Activated naive CD4-positive, alpha-beta T cell treated with anti-CD3 and anti-CD28 coated beads, Interleukin-2, amount 10 ng/mL, durations not matched to agents 7 days and 5 days (primary cell): ENCODE data around the gene TMEM247.

Source experiments
- CTCF ChIA-PET: fragments of 350-600 bp; sonication (Branson Sonifier 250); formaldehyde crosslinking; loops from one replicate; lab custom pipeline; 2021; ENCODE audit warnings: antibody characterized with exemption; lab: Charles Lee
- DNase-seq: peaks from one replicate; pipeline ENCODE4 v3.0.0-alpha.2; 2020
- H3K27ac Mint-ChIP-seq: one replicate; pipeline ENCODE4 v1.8.0; 2021; ENCODE audit warnings: mild to moderate bottlenecking, moderate library complexity, mixed read lengths
- H3K27me3 Mint-ChIP-seq: one replicate; pipeline ENCODE4 v1.8.0; 2021; ENCODE audit warnings: mild to moderate bottlenecking, mixed read lengths
- H3K36me3 Mint-ChIP-seq: one replicate; pipeline ENCODE4 v1.8.0; 2021; ENCODE audit warnings: mixed read lengths
- H3K4me1 Mint-ChIP-seq: one replicate; pipeline ENCODE4 v1.8.0; 2021; ENCODE audit warnings: mixed read lengths
- H3K4me3 Mint-ChIP-seq: one replicate; pipeline ENCODE4 v1.8.0; 2021; ENCODE audit warnings: mild to moderate bottlenecking, moderate library complexity, mixed read lengths
- H3K9me3 Mint-ChIP-seq: one replicate; pipeline ENCODE4 v1.8.0; 2021; ENCODE audit warnings: mixed read lengths

TMEM247 gene

DNA sequence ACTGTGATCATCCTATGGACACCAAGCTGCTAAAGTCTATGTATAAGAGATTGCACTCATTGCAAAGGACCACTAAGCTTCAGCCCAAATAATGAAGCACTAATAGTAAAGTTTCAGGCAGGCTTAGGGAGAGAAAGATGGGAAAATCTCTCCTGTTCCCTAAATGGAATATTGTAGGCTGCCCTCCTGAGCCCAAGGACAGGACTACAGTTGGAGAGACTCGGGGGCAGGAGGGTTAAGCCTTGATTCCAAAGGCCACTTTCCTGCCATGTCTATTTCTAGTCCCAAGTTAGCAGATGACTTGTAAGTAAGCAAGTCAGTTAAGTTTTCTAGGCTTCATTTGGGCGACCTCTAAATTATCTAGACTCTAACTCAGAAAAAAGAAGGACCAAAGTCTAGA lies 9.0 kb downstream of the TMEM247 start:
- no peak for DNase-seq
- H3K27ac Mint-ChIP-seq = no peak overlapping the region
- peaks cover 26% of the 10 kb centered on the region for H3K27me3 Mint-ChIP-seq
- CTCF ChIA-PET = no interaction called here
- H3K4me3 Mint-ChIP-seq = no peak overlapping the region
- H3K9me3 Mint-ChIP-seq = no peaks in the 10 kb centered on the region
- no peaks in the 10 kb centered on the region for H3K36me3 Mint-ChIP-seq
- peaks cover 2% of the 10 kb centered on the region for H3K4me1 Mint-ChIP-seq

DNA sequence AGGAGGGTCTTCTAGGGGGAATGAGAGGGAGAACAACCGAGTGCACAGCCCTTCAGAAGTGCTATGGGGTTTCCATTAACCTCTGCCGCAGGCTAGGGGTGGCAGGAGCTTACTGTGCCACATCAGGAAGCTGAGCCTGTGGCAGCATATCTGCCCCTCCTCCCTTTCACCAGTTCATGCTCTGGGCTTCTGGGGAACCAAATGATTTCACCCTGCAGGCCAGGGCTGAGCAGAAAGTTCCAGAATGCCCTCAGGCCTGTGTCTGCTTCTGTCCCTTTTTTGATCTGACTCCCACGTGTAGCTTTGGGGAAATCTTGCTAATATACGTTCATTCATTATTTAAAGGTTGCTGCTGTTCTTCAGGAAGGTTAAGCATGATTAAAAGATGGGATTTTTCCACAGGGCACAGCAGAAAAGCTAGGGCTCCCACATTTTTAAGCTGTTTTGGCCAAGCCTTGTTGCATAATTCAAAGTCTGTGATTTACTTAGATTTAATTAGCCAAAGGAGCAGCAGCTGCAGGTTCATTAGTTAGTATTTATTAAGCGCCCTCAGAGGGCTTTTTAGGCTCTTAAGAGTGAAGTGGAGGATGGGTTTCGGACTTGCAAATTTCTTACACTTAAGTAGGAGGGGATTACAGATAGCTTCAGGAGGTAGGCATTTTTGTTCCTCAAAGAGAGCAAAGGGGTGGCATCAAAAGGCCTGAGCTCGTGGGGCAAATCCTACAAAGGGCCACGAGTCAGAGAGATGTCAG lies 10.2 kb downstream of the TMEM247 start:
- Mint-ChIP-seq H3K9me3 (no peaks in the 10 kb centered on the region), H3K4me1 (peaks cover 2% of the 10 kb centered on the region), H3K36me3 (no peaks in the 10 kb centered on the region), H3K27ac (no peak overlapping the region), H3K4me3 (no peak overlapping the region), H3K27me3 (peaks cover 23% of the 10 kb centered on the region)
- DNase-seq = no peak
- CTCF ChIA-PET = interaction anchor here (0.6 kb wide), 1 partner anchor 109 kb away, joined by 3 read pairs; no protein-coding TSS in a partner anchor

DNA sequence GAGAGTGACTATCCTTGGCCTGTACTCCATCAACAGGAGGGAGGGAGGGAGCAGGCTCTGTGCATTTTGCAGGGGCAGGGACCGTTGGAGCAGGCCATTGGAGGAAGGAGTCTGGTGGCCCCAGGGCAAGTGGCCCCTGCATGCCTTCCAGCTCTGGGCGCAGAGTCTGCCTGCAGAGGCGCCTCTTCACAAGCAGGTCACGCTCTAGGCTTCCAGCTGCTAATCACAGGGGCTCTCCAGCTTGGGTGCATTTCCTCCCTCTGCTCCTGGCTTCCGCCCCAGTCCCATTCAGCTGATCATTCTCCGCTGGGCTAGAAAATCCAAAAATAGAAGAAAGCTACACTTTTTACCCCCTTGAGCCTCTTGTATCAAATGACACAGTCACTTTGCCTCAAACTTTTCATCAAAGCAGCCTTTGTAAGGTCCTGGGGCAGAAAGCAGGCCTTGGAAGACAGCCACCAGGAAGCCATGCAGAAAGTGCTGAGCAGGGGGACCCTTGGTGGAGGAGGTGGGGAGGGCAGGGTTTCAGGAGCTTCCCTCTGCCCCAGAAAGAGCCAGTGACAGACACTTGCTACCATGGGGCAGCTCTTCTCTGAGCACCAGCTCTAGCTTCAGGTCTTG lies 11.3 kb downstream of the TMEM247 start:
- no peak overlapping the region for H3K27ac Mint-ChIP-seq

DNA sequence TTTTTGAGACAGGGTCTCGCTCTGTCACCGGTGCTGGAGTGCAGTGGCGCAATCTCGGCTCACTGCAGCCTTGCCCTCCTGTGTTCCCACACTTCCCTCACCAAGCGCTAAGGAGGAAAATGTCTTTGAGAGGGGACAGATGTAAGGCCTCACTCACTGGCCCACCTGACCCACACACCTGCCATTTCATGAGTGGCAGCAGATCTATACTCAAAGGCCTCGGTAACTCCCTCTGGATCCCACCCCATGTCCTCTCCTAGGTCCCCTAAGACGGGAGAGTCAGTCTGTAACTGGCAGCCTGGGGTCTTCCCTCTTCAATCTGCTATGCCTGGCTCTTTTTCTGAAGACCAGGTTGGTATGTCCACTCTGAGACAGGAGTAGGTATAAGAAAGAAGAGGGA lies 12.9 kb downstream of the TMEM247 start:
- peaks cover 2% of the 10 kb centered on the region for H3K4me1 Mint-ChIP-seq
- H3K36me3 Mint-ChIP-seq = no peaks in the 10 kb centered on the region
- H3K9me3 Mint-ChIP-seq = no peaks in the 10 kb centered on the region
- DNase-seq = no peak
- no peak overlapping the region for H3K4me3 Mint-ChIP-seq
- H3K27me3 Mint-ChIP-seq = peaks cover 33% of the 10 kb centered on the region
- no peak overlapping the region for H3K27ac Mint-ChIP-seq
- CTCF ChIA-PET = no interaction called here

More for the DNA sequence above, 11.3 kb downstream of the TMEM247 start:
- peaks cover 2% of the 10 kb centered on the region for H3K4me1 Mint-ChIP-seq
- no peaks in the 10 kb centered on the region for H3K36me3 Mint-ChIP-seq
- H3K9me3 Mint-ChIP-seq = no peaks in the 10 kb centered on the region
- CTCF ChIA-PET = interaction anchor here (1.2 kb wide), 1 partner anchor 109 kb away, joined by 3 read pairs; no protein-coding TSS in a partner anchor
- DNase-seq = no peak
- no peak overlapping the region for H3K4me3 Mint-ChIP-seq
- peaks cover 23% of the 10 kb centered on the region for H3K27me3 Mint-ChIP-seq

DNA sequence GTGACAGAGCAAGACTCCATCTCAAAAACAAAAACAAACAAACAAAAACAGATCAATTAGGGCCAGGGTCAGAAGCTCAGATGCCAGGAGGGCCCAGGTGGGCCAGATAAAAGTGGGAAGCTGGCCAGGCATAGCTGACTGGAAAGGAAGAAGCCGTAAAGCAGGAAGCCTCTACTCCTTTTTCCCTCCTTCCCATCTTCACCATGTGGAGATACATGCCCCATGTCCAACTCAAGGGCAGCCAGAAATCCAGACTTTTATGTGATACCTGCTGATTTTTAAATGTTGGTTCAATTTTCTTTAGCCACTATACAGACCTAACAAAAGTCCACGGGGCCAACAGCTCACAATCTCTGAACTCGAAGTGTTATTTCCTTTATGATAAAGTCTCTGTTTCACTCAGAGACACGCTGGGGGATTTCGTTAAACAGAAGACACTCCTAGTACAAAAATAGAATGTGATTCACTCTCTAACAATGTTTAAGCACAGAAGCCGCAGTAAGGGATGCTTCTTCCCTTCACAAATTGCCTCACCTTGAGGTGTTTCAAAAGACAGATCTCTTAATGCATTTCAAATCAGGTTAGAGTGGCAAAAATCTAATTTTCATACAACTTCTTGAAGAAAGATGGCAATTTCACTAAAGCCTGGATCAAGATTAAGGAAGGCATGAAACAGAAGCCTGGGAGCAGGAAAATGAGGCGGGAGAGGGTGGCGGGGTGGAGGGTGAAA lies 14.0 kb downstream of the TMEM247 start:
- H3K27ac Mint-ChIP-seq = peak overlapping the region; percentile 24
- H3K9me3 Mint-ChIP-seq = no peaks in the 10 kb centered on the region
- peaks cover 2% of the 10 kb centered on the region for H3K4me1 Mint-ChIP-seq
- CTCF ChIA-PET = interaction anchor here (1.2 kb wide), 1 partner anchor 23 kb away, joined by 3 read pairs; no protein-coding TSS in a partner anchor
- H3K27me3 Mint-ChIP-seq = peaks cover 41% of the 10 kb centered on the region
- no peak for DNase-seq
- no peaks in the 10 kb centered on the region for H3K36me3 Mint-ChIP-seq
- no peak overlapping the region for H3K4me3 Mint-ChIP-seq

DNA sequence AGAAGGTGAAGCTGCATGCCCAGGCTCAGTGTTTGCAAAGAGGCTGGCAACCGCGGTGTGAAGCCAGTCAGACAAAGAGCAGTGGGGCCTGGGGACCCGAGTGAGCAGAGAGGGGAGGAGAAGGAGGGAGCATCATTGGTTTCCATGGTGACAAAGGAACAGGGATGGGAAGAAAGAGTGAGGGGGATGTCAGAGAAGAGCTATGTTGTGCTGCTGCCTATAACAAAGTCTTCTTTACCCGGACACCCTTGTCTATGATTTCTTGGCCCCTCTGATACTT lies 14.5 kb downstream of the TMEM247 start:
- Mint-ChIP-seq H3K9me3 (no peaks in the 10 kb centered on the region), H3K27me3 (peaks cover 41% of the 10 kb centered on the region), H3K4me1 (peaks cover 3% of the 10 kb centered on the region), H3K27ac (no peak overlapping the region), H3K4me3 (no peak overlapping the region), H3K36me3 (no peaks in the 10 kb centered on the region)
- CTCF ChIA-PET = interaction anchor here (1.2 kb wide), 1 partner anchor 24 kb away, joined by 3 read pairs; no protein-coding TSS in a partner anchor
- DNase-seq = no peak

DNA sequence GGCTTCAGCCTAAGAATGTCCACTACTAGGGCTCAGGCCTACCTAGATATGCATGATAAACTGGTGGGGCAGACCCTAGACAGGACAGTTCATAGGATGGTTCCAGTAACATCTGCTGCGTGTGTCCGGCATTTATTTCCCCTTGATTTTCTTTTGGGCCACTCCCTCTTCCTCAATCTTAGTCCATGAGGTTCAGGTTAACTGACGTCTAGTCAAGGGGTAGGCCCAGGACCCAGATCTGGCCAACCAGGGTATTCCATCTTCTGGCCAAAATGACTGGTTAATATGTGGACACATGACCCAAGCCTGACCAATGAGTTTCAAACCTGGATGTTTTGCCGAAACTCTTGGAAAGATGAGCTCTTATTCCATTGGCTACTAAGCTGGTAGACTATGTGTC lies 15.2 kb downstream of the TMEM247 start:
- CTCF ChIA-PET = interaction anchor here (1.2 kb wide), 1 partner anchor 24 kb away, joined by 3 read pairs; no protein-coding TSS in a partner anchor
- Mint-ChIP-seq H3K9me3 (no peaks in the 10 kb centered on the region), H3K36me3 (no peaks in the 10 kb centered on the region), H3K4me3 (no peak overlapping the region), H3K27me3 (peaks cover 37% of the 10 kb centered on the region), H3K4me1 (peaks cover 7% of the 10 kb centered on the region), H3K27ac (no peak overlapping the region)
- no peak for DNase-seq

- Mint-ChIP-seq H3K4me1 (peaks cover 16% of the 10 kb centered on the region), H3K27me3 (peaks cover 39% of the 10 kb centered on the region), H3K9me3 (no peaks in the 10 kb centered on the region), H3K27ac (no peak overlapping the region), H3K36me3 (no peaks in the 10 kb centered on the region), H3K4me3 (no peak overlapping the region)
- CTCF ChIA-PET = no interaction called here
- DNase-seq = no peak
Measured at GRCh38 chr2:46495231-46496030, 16.1 kb downstream of the TMEM247 start.

DNA sequence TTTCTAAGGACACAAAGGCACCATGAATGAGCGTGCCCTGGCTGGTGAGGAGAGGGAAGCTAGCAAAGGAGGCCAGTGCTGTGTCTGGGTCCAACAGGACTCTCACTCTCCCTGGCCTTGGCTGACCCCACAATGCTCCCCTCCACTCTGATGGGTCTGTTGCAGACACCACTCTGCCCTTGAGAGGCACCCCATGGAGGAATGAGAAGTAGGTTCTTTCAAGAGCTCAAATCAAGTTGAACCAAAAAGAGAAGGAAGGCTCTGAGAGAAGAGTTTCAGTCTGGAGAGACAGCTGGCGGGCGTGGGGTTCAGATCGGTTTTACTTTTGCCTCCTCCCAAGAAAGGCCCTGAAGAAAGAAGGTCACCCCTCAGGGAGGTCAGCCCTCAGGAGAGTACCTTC lies 18.4 kb downstream of the TMEM247 start:
- Mint-ChIP-seq H3K9me3 (no peaks in the 10 kb centered on the region), H3K27me3 (peaks cover 34% of the 10 kb centered on the region), H3K36me3 (no peaks in the 10 kb centered on the region), H3K4me3 (no peak overlapping the region), H3K27ac (no peak overlapping the region), H3K4me1 (peaks cover 14% of the 10 kb centered on the region)
- CTCF ChIA-PET = no interaction called here
- no peak for DNase-seq

DNA sequence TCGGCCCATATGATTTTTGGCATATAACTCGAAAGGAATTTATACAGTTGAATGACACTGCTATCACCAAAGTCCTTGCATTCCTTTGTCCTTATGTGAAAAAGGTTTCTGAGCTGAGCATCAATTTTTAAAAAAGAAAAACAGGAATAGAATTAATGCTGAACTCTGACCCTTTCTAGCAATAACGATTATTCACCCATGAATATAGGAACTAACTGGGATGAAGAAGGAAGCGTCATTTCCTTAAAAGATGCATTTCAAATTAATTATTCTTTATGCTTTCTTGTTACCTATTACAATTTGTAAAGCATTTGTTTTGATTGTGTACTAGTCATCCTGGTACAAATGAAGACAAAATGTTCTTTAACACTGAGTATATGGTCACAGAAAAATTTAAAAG lies 19.3 kb downstream of the TMEM247 start:
- H3K9me3 Mint-ChIP-seq = no peaks in the 10 kb centered on the region
- no peaks in the 10 kb centered on the region for H3K36me3 Mint-ChIP-seq
- peaks cover 34% of the 10 kb centered on the region for H3K27me3 Mint-ChIP-seq
- H3K27ac Mint-ChIP-seq = no peak overlapping the region
- H3K4me1 Mint-ChIP-seq = peaks cover 14% of the 10 kb centered on the region
- no peak for DNase-seq
- H3K4me3 Mint-ChIP-seq = peak overlapping the region; percentile 90
- CTCF ChIA-PET = no interaction called here

DNA sequence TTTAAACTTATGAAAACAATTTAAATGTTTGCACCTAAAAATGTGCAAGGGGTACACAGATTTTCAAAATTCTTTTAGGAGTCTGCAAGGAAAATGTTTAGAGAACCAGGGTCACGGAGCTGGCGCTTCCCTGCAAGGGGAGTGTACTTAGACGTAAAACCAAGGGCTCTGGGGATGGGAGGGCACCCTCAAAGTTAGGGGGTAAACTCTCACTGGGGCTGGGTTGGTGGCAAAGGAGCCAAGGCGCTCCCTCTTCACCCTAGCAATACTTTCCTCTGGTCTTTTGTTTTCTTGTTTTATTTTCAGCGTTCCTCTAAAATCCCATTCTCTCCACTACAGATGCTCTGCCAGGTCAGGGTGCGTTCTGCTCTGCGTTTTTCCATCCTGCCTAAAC lies 20.0 kb downstream of the TMEM247 start:
- Mint-ChIP-seq H3K27me3 (peaks cover 34% of the 10 kb centered on the region), H3K4me3 (peak overlapping the region; percentile 90), H3K9me3 (no peaks in the 10 kb centered on the region), H3K36me3 (no peaks in the 10 kb centered on the region), H3K27ac (no peak overlapping the region), H3K4me1 (peaks cover 14% of the 10 kb centered on the region)
- CTCF ChIA-PET = no interaction called here
- DNase-seq = no peak

GRCh38 chr2:46500801-46501200 lies 21.4 kb downstream of the TMEM247 start:
- H3K4me1 Mint-ChIP-seq = peaks cover 14% of the 10 kb centered on the region

DNA sequence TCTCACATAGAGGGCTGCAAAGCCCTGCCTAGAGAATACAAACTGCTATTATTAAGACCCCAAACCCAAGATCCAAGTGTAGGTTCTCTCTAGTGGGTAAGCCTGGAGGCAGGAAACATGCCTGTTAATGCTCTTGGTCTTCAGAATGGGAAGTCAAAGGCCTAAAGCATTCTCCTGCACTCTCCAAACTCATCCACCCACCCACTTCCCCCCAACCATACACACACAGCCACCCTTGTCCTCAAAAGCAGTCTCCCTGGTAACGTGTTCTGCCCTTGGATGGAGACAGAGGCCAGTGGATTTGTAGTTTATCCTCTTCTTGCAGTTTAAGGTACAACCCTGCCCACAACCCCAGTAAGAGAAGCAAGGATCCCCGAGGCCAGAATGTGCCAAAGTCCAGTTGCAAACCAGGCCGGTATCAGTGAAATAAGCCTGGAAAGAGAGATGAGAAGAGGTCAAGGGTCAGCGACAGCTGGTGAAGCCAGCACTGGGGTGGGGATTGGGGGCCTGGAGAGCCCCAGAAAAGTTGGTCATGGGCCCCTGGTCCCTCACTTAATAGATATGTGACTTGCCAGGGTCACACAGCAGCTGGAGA lies 23.0 kb downstream of the TMEM247 start:
- no peak overlapping the region for H3K27ac Mint-ChIP-seq
- H3K4me3 Mint-ChIP-seq = no peak overlapping the region
- H3K36me3 Mint-ChIP-seq = no peaks in the 10 kb centered on the region
- DNase-seq = no peak
- H3K27me3 Mint-ChIP-seq = peaks cover 23% of the 10 kb centered on the region
- CTCF ChIA-PET = no interaction called here
- H3K4me1 Mint-ChIP-seq = peaks cover 14% of the 10 kb centered on the region
- H3K9me3 Mint-ChIP-seq = no peaks in the 10 kb centered on the region

More at GRCh38 chr2:46500801-46501200, 21.4 kb downstream of the TMEM247 start:
- DNase-seq = no peak
- Mint-ChIP-seq H3K27me3 (peaks cover 34% of the 10 kb centered on the region), H3K4me3 (no peak overlapping the region), H3K27ac (no peak overlapping the region), H3K36me3 (no peaks in the 10 kb centered on the region), H3K9me3 (no peaks in the 10 kb centered on the region)
- CTCF ChIA-PET = no interaction called here
